Renal cortex interstitium (tissue), 11 donors: ENCODE results near the gene VSIG10L. TPM values are rescaled to one million over a fixed set of nuclear protein-coding genes. Genes with fewer than 3 reads are reported as not detected.

Experiments used
- DNase-seq, 11 donors: peaks; one replicate each; pipeline ENCODE4 v3.0.0-alpha.2; 2013; ENCODE audit warnings: low read depth in 9 of 11, low spot score in 4 of 11; ENCODE audit errors: extremely low read depth in 1 of 11
- polyA plus RNA-seq, 3 donors: library from polyadenylated mRNA; unstranded; fragments of 120-200 nt; gene quantifications; one replicate each; pipeline ENCODE4 v1.2.1, GENCODE V29; 2013; ENCODE audit not compliant: insufficient read length in 3 of 3

Gene VSIG10L
- polyA plus RNA-seq, 3 donors = 3.8 to 5.3 (median 4.4) TPM

- no peak for DNase-seq
Observed at GRCh38 chr19:51324167-51324481, 17.8 kb downstream of the VSIG10L start.

GRCh38 chr19:51323481-51324166, 18.3 kb downstream of the VSIG10L start:
- DNase-seq = no peak

DNA sequence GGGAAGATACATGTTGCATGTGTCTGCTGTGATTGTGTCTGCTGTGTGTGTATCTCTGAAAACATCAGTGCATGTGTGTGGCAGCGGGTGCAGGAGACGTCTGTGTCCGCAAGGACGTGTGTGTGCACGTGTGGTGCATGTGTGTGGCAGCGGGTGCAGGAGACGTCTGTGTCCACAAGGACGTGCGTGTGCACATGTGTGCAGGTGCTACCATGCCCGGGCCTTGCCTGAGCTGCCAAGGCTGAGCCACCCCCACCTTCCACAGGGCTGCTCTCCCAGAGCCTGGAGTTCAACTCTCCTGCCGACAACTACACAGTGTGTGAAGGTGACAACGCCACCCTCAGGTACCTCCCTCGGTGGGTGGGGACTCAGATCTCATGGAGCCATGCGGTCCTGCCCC, 20.1 kb downstream of the VSIG10L start:
- DNase-seq = no peak

GRCh38 chr19:51320280-51320657, 21.7 kb downstream of the VSIG10L start:
- DNase-seq = peak in 7 of 11 donors; percentile 32 to 63 (median 48)

- no peak for DNase-seq
Observed at GRCh38 chr19:51319649-51320279, 22.2 kb downstream of the VSIG10L start.

DNA sequence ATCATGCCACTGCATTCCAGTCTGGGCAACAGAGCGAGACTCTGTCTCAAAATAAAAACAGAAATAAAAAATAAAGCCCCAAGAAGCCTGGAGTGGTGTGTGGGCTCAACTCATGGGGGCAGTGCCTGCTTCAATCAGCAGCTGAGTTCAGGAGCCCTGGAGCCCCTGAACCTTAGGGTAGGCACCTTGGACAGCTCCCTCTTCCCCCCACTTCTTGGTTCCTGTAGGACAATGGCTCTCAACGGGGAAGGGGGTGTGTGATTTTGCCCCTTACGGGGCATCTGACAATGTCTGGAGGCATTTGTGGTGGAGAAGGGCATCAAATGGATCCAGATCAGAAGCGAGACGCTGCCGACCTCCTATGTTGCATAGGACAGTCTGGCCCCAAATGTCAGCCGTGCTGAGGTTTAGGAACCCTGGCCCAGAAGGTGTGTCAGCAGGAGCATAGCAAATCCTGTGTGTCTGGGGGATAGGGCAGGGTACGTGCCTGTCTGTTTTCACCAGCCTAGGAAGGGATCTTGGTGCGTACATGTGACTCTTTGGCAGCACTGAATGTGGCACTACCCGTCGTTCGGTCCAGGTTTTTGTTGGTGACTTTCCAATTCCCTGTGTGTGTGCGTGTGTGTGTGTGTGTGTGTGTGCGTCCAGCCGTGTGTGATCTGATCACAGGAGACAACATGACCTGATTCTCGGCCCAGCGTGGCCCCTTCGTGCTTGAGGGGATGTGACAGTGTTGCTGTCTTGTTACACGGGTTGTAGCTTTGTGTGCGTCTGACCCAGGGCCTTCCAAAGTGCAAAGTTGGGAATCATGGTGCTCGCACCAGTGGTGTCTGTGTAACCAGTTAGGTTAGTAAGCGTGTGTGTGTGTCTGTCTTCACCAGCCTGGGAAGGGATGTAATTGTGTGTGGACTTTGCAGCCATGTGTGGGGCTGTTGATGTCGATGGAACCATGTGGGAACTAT, 23.0 kb downstream of the VSIG10L start:
- no peak for DNase-seq

DNA sequence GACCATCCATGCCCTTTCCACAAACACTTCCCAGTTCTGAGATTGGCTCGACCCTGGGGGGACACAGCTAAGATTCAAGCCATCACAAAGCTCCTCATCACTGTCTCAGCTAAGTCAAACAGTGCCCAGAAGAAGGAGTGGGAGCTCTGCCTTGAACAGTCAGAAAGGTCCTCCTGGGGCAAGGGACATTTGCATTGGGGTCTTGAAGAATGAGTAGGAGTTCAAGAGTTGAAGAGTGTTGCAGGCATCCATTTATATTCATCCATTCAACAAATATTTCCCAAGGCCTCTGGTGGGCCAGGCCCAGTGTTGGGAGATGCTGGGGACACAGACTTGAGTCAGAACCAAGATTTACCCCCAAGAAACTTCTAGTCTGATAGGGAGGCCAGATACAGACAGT, 24.0 kb downstream of the VSIG10L start:
- DNase-seq = no peak

- DNase-seq = no peak
Observed at GRCh38 chr19:51317376-51317775, 24.6 kb downstream of the VSIG10L start.

- no peak for DNase-seq
Observed at GRCh38 chr19:51316688-51317087, 25.3 kb downstream of the VSIG10L start.

- DNase-seq = no peak
Observed at GRCh38 chr19:51311351-51312257, 30.3 kb downstream of the VSIG10L start, which contains the start of gene IGLON5. IGLON5 (plus strand) TSS chr19:51311644; CDS start chr19:51311848, 204 bp downstream.

- no peak for DNase-seq
Observed at GRCh38 chr19:51305479-51305878, 36.5 kb downstream of the VSIG10L start.

DNA sequence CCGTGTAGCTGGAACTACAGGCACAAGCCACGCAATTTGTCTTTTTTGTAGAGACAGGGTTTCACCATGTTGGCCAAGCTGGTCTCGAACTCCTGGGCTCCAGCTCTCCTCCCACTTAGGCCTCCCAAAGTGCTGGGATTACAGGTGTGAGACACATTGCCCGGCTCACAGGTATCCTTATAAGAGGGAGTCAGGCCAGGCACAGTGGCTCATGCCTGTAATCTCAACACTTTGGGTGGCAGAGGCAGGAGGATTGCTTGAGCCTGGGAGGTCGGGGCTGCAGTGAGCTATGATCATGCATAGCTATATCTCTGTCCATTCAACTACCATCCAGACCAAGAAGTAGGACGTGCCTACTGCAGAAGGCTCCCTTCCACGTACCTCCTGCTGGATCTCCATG, 40.7 kb downstream of the VSIG10L start:
- DNase-seq = no peak

DNA sequence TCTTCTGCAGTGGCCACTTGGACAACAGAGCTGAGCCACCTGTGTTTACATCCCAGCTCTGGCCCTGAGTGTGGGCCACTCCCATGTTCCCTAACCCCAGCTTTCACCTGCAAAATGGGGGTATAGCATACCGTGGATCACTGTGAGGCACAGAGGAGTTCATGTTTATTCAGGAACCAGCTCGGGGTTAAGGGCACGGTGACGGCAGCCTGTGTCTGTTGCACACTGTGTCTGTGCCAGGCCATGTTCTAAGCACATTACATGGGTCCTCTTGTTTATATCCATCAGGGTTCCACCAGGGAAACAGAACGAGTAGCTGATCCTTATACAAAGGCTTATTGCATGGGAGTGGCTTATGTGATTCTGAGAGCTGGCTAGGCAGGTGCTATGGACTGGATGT, 44.5 kb downstream of the VSIG10L start:
- no peak for DNase-seq

DNA sequence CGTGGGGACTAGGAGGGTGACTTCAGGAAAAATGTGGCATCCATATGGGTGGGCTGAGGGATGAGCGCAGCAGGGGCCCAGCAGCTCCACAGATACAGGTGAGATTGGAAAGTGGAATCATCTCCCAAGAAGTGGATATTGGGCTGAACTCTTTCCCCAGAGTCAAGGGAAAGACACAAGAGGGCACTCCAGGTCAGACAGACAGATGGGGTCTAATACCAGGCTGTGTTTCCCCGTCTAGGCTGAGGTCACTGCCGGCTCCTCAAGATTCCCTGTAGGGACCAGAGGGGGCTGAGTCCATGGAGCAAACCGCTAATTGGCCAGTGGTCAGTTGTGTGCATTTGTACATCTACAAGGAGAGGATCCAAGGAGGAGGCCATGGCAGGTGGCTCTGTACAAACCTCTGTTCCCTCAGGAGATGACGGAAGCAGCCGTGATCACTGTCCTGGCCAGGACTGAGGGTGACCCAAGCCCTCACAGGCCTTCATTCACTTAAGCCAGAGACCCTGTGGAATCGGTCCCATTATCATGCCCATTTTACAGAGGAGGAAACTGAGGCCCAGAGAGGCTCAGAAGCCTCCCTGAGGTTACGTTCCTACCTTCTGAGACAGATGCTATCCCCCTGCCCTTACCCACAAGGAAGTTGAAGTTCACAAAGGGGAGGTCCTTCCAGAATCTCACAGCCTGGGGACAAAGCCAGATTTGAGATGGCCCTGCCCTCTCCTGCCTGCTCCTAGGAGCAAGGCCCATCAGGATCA, 45.4 kb downstream of the VSIG10L start:
- no peak for DNase-seq

DNA sequence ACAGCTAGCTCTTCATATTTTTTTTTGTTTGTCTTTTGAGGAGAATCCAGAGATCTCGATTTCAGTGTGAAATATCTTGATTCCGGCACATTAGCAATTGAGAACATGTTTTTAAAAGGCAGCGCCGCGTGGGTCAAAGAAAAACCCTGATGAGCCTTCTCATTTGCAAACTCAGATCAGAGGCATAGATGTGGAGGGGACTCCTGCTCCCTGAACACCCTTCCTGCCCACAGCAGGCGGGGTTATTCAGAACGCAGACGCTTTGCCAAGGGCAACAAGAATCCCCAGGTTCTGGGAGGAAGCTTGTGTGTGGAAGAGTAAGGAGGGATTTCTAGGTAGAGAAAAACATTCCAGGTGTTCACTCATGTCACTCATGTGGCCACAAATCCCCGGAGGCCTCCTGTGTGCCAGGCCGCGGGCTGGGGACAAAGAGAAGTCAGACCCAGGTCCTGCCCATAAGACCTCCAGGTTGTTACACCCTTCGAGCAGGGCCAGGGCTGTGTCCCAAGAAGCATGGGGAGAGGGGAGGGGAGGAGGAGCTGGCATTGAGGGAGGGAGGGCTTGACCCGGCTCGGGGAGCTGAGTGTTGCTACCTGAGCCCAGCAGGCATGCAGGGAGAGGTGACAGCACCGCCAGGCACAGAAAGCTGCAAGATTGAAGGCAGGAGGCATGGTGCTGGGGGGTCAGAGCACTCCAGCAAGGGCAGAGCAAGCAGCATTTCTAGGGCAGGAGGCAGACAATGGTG, 46.4 kb downstream of the VSIG10L start:
- DNase-seq = no peak

DNA sequence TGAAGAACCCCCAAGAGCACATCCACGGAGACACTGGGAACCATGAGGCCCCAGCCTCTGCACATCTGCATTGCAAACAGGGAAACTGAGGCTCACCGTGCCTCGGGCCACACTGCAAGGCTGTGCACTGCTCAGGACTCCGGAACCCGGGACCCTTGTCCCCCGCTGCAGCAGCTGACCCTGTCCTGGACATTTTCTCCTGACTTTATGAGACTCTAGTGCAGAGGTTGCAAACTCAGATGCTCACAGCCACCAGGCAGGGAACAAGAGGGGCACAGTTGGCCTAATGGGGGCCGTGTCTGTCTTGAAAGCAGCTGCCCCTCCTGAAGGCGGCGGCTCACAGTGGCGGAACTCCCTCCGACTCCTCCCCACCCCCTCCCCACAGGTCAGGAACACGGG, 47.0 kb downstream of the VSIG10L start:
- no peak for DNase-seq

DNA sequence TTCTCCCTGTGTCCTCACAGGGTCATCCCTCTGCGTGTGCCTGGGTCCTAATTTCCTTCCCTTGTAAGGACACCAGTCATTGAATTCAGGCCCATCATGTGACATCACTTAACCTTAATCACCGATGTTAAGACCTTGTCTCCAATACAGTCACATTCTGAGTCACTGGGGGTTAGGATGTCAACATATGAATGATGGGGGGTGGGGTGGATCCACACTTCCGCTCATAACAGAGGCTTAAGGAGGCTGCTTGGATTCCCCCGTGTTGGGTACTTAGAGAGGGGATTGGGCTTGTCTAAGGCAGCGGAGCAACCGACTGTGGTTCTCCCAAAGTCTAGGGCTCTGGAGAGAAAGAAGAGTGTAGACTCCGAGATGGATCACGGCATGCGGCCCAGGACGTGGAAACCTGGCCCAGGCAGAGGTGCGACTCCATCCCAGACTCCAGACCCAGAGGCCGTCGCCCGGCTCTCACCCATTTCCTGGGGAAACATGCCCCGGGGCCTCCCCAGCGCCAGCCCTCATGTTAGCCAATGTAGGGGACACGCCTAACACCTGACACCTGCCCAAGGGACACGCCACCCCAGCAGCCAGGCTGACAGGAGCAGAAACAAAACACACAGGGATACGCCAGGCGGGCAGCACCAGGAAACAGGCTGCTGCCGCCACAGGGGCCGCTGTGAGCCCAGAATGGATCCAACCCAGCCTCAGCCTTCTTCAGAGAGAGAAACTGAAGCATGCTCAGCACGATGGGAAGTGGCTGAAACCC, 47.5 kb downstream of the VSIG10L start:
- no peak for DNase-seq
